ENCODE measurements around the gene RAB7B. TPM values are rescaled to one million over a fixed set of nuclear protein-coding genes. Genes with fewer than 3 reads are reported as not detected.

Gene RAB7B
- total RNA-seq, 6 experiments from 2014 or later = 0.14 to 1.4 (median 0.37) TPM

- Histone ChIP-seq H3K9me3 (no peaks in the 10 kb centered on the region), H3K4me3 (no peak overlapping the region), H3K4me1 (peaks cover 0 to 12% (median 0%) of the 10 kb centered on the region in 4 donors), H3K27me3 (no peaks in the 10 kb centered on the region), H3K27ac (no peak overlapping the region), H3K36me3 (no peaks in the 10 kb centered on the region)
- intact Hi-C loops (cut with DNase I) = no loop called here
- no peak for DNase-seq
- no peak for TF ChIP-seq CTCF (IDR thresholded peaks at IDR 0.05)
- TF ChIP-seq POLR2A (IDR thresholded peaks at IDR 0.05) = no peak
- ATAC-seq = no peak
These were observed 46.1 kb upstream of the RAB7B start for GRCh38 chr1:206049293-206049692.

GRCh38 chr1:206048582-206048981 lies 45.4 kb upstream of the RAB7B start:
- H3K4me3 ChIP-seq = no peak overlapping the region

GRCh38 chr1:206047271-206047670 lies 44.1 kb upstream of the RAB7B start:
- DNase-seq = no peak
- no peak overlapping the region for H3K4me3 ChIP-seq
- H3K27ac ChIP-seq = no peak overlapping the region
- no peak for TF ChIP-seq CTCF (IDR thresholded peaks at IDR 0.05)
- TF ChIP-seq POLR2A (IDR thresholded peaks at IDR 0.05) = no peak
- ATAC-seq = no peak
- no peaks in the 10 kb centered on the region for H3K27me3 ChIP-seq
- no peaks in the 10 kb centered on the region for H3K36me3 ChIP-seq
- no peaks in the 10 kb centered on the region for H3K9me3 ChIP-seq
- WGBS (ENCODE audit: insufficient coverage, low coverage, low lambda C conversion rate, missing lambda C conversion rate) = 47% methylated on average over 3 of the region's 4 CpGs
- H3K4me1 ChIP-seq = peaks cover 0 to 5% (median 0%) of the 10 kb centered on the region in 4 donors
- intact Hi-C loops (cut with DNase I) = no loop called here

More at GRCh38 chr1:206048582-206048981, 45.4 kb upstream of the RAB7B start:
- H3K9me3 ChIP-seq = no peaks in the 10 kb centered on the region
- ATAC-seq = peak; percentile 85 to 93 (median 86)
- no peak overlapping the region for H3K27ac ChIP-seq
- H3K27me3 ChIP-seq = no peaks in the 10 kb centered on the region
- H3K4me1 ChIP-seq = peaks cover 0 to 12% (median 0%) of the 10 kb centered on the region in 4 donors
- H3K36me3 ChIP-seq = no peaks in the 10 kb centered on the region
- WGBS (ENCODE audit: insufficient coverage, low coverage, low lambda C conversion rate, missing lambda C conversion rate) = 40% methylated on average over 4 of the region's 6 CpGs
- peak; percentile 72 to 78 (median 76) for DNase-seq
- intact Hi-C loops (cut with DNase I) = no loop called here
- TF ChIP-seq POLR2A (IDR thresholded peaks at IDR 0.05) (no peak), CTCF (IDR thresholded peaks at IDR 0.05) (no peak)

- Histone ChIP-seq H3K27me3 (no peaks in the 10 kb centered on the region), H3K27ac (no peak overlapping the region), H3K36me3 (no peaks in the 10 kb centered on the region), H3K9me3 (no peaks in the 10 kb centered on the region), H3K4me1 (no peaks in the 10 kb centered on the region), H3K4me3 (no peak overlapping the region)
- WGBS (ENCODE audit: insufficient coverage, low coverage, low lambda C conversion rate, missing lambda C conversion rate) = 50% methylated on average over 5 of the region's 7 CpGs
- intact Hi-C loops (cut with DNase I) = no loop called here
- peak in 1 of 4 donors; percentile 40 for ATAC-seq
- DNase-seq = no peak
- TF ChIP-seq POLR2A (IDR thresholded peaks at IDR 0.05) = no peak
- no peak for TF ChIP-seq CTCF (IDR thresholded peaks at IDR 0.05)
These were observed 38.4 kb upstream of the RAB7B start for GRCh38 chr1:206041640-206042039.

- TF ChIP-seq POLR2A (IDR thresholded peaks at IDR 0.05) = no peak
- Histone ChIP-seq H3K9me3 (no peaks in the 10 kb centered on the region), H3K27me3 (no peaks in the 10 kb centered on the region), H3K27ac (no peak overlapping the region), H3K4me3 (no peak overlapping the region), H3K36me3 (no peaks in the 10 kb centered on the region), H3K4me1 (no peaks in the 10 kb centered on the region)
- DNase-seq (no peak), ATAC-seq (no peak)
- WGBS (ENCODE audit: insufficient coverage, low coverage, low lambda C conversion rate, missing lambda C conversion rate) = 68% methylated on average over 5 of the region's 5 CpGs
- intact Hi-C loops (cut with DNase I) = no loop called here
These were observed 37.1 kb upstream of the RAB7B start for GRCh38 chr1:206040328-206040727.

All from right lobe of liver (tissue), 6 donors.